ENCODE measurements around the gene SCN10A. TPM values are rescaled to one million over a fixed set of nuclear protein-coding genes. Genes with fewer than 3 reads are reported as not detected.

SCN10A gene
- total RNA-seq, 1 experiment from 2014 or later, result not detected

DNA sequence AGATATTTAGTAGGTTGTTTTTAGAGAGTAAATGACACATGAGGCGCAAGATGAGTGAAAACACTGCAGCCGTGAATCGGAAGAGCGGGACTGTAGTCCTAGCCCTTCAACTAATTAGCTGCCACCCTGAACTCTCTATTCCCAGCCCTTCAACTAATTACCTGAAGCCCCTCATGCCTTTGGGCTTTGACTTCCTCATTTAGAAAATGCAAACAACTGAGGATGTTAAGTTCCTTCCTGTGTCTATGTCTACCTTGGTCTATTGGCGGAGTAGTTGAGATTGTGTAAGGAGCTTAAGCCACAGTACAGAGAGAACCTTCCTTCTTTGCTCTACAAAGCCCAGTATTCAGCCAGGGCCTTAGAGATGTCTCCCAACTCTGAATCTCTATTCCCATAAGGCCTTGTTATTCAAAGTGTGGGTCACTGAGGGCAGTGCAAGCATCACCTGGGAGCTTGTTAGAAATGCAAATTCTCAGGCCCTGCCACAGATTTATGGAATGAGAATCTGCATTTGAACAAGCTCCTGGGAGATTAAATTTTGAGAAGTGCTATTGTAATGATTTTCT lies 94.7 kb downstream of the SCN10A start:
- Mint-ChIP-seq H3K27me3 (ENCODE audit: unreplicated experiment) (peaks cover 61% of the 10 kb centered on the region), H3K9me3 (ENCODE audit: low read depth, unreplicated experiment) (no peaks in the 10 kb centered on the region), H3K4me3 (ENCODE audit: low read depth, unreplicated experiment) (no peak overlapping the region), H3K27ac (ENCODE audit: unreplicated experiment) (no peak overlapping the region), H3K4me1 (ENCODE audit: low read depth, unreplicated experiment) (no peaks in the 10 kb centered on the region), H3K36me3 (ENCODE audit: insufficient read depth, unreplicated experiment) (no peaks in the 10 kb centered on the region)
- TF ChIP-seq, protein P1, sequence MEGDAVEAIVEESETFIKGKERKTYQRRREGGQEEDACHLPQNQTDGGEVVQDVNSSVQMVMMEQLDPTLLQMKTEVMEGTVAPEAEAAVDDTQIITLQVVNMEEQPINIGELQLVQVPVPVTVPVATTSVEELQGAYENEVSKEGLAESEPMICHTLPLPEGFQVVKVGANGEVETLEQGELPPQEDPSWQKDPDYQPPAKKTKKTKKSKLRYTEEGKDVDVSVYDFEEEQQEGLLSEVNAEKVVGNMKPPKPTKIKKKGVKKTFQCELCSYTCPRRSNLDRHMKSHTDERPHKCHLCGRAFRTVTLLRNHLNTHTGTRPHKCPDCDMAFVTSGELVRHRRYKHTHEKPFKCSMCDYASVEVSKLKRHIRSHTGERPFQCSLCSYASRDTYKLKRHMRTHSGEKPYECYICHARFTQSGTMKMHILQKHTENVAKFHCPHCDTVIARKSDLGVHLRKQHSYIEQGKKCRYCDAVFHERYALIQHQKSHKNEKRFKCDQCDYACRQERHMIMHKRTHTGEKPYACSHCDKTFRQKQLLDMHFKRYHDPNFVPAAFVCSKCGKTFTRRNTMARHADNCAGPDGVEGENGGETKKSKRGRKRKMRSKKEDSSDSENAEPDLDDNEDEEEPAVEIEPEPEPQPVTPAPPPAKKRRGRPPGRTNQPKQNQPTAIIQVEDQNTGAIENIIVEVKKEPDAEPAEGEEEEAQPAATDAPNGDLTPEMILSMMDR (IDR thresholded peaks at IDR 0.05; ENCODE audit: unreplicated experiment), result no peak
- BruUV-seq (replicated peaks), result no TSS peak
- intact Hi-C loops (cut with micrococcal nuclease; ENCODE audit: unreplicated experiment), result no loop called here
- no peak for DNase-seq
- CTCF ChIA-PET, result no interaction called here

DNA sequence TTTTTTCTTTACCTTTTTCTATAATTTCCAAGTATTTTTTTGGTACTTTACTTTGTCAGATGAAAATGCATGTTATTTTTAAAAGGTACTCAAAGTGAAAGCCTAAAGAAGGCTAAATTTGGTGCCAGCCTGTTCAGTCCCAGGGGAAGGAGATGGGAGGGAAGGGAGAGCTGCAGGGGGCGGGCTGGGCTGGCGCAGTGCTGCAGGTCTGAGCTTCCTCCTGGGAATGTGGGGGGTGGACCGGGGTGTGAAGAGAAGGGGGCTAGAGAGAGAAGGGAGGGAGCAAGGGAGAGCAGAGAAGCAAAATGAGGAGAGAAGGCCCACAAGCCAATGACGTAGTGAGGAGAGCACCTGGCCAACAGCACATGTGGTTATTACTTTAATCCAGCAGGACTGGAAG lies 95.6 kb downstream of the SCN10A start:
- no peak overlapping the region for H3K27ac Mint-ChIP-seq (ENCODE audit: unreplicated experiment)
- peaks cover 53% of the 10 kb centered on the region for H3K27me3 Mint-ChIP-seq (ENCODE audit: unreplicated experiment)
- H3K4me1 Mint-ChIP-seq (ENCODE audit: low read depth, unreplicated experiment), result no peaks in the 10 kb centered on the region
- H3K4me3 Mint-ChIP-seq (ENCODE audit: low read depth, unreplicated experiment), result no peak overlapping the region
- intact Hi-C loops (cut with micrococcal nuclease; ENCODE audit: unreplicated experiment), result no loop called here
- no peaks in the 10 kb centered on the region for H3K36me3 Mint-ChIP-seq (ENCODE audit: insufficient read depth, unreplicated experiment)
- no TSS peak for BruUV-seq (replicated peaks)
- no peak for DNase-seq
- no peaks in the 10 kb centered on the region for H3K9me3 Mint-ChIP-seq (ENCODE audit: low read depth, unreplicated experiment)
- CTCF ChIA-PET, result interaction anchor here (0.6 kb wide), 1 partner anchor 12 kb away, joined by 7 read pairs; no protein-coding TSS in a partner anchor
- TF ChIP-seq, protein P1 (IDR thresholded peaks at IDR 0.05; ENCODE audit: unreplicated experiment), result no peak

DNA sequence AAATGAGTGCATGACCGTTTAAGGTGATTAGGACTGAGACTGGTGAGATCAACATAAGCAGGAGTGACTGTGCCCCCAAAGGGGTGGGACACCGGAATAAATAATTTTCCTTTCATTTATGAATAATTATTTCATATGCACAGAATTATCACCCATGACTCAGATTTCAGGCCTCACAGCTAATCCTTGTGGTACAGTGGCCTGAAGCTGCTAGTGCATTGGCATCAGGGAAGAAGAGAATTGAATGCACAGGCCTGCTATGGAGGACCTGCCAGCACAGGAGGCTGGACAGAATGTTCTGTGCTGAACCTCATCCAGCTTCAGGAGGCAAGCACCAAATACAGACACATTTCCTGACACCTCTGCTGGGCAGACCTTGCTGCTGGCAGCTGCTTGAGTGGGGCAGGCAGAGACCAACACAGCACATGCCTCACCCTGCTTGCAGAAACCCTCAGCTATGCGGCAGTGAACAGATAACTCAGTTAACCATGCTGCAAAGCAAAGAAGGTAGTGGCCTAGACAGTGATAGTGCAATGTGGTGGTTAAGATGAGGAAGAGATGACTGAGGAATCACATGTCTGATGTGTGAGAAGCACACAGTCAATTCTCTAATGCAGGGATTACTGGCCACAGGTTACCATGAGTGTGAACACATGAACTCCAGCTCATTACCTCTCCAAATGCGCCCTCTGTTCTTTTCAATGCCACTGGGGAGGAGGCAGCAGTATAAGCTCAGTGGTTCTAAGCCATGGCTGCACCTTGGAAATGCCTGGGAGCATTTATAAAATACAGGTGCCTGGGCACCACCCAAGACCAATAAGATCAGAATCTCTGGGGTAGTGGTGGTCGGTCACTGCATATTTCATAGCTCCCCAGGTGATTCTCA lies 98.4 kb downstream of the SCN10A start:
- intact Hi-C loops (cut with micrococcal nuclease; ENCODE audit: unreplicated experiment), result no loop called here
- no peaks in the 10 kb centered on the region for H3K9me3 Mint-ChIP-seq (ENCODE audit: low read depth, unreplicated experiment)
- no TSS peak for BruUV-seq (replicated peaks)
- peaks cover 47% of the 10 kb centered on the region for H3K27me3 Mint-ChIP-seq (ENCODE audit: unreplicated experiment)
- no peak for DNase-seq
- H3K27ac Mint-ChIP-seq (ENCODE audit: unreplicated experiment), result no peak overlapping the region
- H3K36me3 Mint-ChIP-seq (ENCODE audit: insufficient read depth, unreplicated experiment), result no peaks in the 10 kb centered on the region
- CTCF ChIA-PET, result no interaction called here
- TF ChIP-seq, protein P1 (IDR thresholded peaks at IDR 0.05; ENCODE audit: unreplicated experiment), result no peak
- H3K4me1 Mint-ChIP-seq (ENCODE audit: low read depth, unreplicated experiment), result no peaks in the 10 kb centered on the region
- no peak overlapping the region for H3K4me3 Mint-ChIP-seq (ENCODE audit: low read depth, unreplicated experiment)

DNA sequence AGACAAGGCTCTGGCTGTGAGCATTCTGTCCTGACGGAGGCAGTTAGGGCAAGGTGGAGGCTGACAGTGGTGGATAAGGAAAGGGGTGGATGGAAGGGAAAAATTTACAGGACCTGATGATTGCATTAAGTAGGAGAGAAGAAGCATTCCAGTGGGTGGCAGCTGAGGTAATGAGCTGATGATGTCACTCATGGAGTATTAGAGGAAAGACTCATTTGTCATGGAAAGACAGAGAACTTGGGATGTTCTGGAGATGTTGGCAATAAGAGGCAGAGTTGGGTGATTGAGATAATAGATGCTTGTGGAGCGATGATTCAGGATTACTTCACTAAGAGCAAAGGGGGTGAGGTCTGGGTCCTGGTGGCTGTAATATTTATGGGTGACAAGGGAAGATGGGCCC lies 102.9 kb downstream of the SCN10A start:
- TF ChIP-seq, protein P1 (IDR thresholded peaks at IDR 0.05; ENCODE audit: unreplicated experiment), result no peak
- no peak overlapping the region for H3K27ac Mint-ChIP-seq (ENCODE audit: unreplicated experiment)
- no peak overlapping the region for H3K4me3 Mint-ChIP-seq (ENCODE audit: low read depth, unreplicated experiment)
- CTCF ChIA-PET, result no interaction called here
- DNase-seq, result no peak
- H3K36me3 Mint-ChIP-seq (ENCODE audit: insufficient read depth, unreplicated experiment), result no peaks in the 10 kb centered on the region
- no TSS peak for BruUV-seq (replicated peaks)
- H3K27me3 Mint-ChIP-seq (ENCODE audit: unreplicated experiment), result peaks cover 55% of the 10 kb centered on the region
- intact Hi-C loops (cut with micrococcal nuclease; ENCODE audit: unreplicated experiment), result no loop called here
- no peaks in the 10 kb centered on the region for H3K9me3 Mint-ChIP-seq (ENCODE audit: low read depth, unreplicated experiment)
- H3K4me1 Mint-ChIP-seq (ENCODE audit: low read depth, unreplicated experiment), result no peaks in the 10 kb centered on the region

Data from Calu3 (cell line).